K562 (cell line): ENCODE results near the gene NPTXR. TPM values are rescaled to one million over a fixed set of nuclear protein-coding genes. Genes with fewer than 3 reads are reported as not detected.

ENCODE experiments used
- ATAC-seq: fragments of 200-7000 bp; cut with Tn5 transposase; 3 replicates; pipeline ENCODE4 v1.9.1; 2020; ENCODE audit warnings: moderate library complexity
- BruUV-seq: library from RNA; stranded (reverse); fragments of 400-500 nt; replicated peaks from 2 replicates; lab custom pipeline; 2021; lab: Mats Ljungman, UMichigan
- CTCF ChIA-PET: fragments of 300-600 bp; formaldehyde crosslinking; extraction: SDS; loops from one replicate; lab custom pipeline; 2021; ENCODE audit warnings: low intra/inter-chr PET ratio; lab: Yijun Ruan, JAX
- POLR2A ChIA-PET: fragments of 300-600, 350-650 bp; sonication (Branson Sonifier 250); formaldehyde crosslinking; extraction: SDS; loops from one replicate; lab custom pipeline; 2021; ENCODE audit warnings: antibody characterized with exemption, inconsistent platforms; lab: Yijun Ruan, JAX
- DNase-seq, 4 experiments: peaks; one replicate each; pipeline versions ENCODE4 v3.0.0 to v3.0.0-alpha.2; 2011 to 2018; ENCODE audit warnings: low spot score in 3 of 4, mixed read lengths in 3 of 4; ENCODE audit errors: extremely low read depth in 1 of 4
- FAIRE-seq: peaks from 2 replicates; lab custom pipeline; 2011; peaks lifted over from hg19 to GRCh38; lab: Jason Lieb, UNC
- H2AFZ ChIP-seq: 2 replicates; pipeline ENCODE4 v1.6.0; 2011; ENCODE audit warnings: low read depth, low read length, control low read depth, inconsistent platforms
- H3K27ac ChIP-seq: fragments of 200-600 bp; 3 replicates; pipeline ENCODE4 v1.8.0; 2011; ENCODE audit warnings: low read depth, mild to moderate bottlenecking, control low read depth, inconsistent platforms, low read length, moderate library complexity, mixed read lengths; ENCODE audit errors: extremely low read depth
- H3K27me3 ChIP-seq, 2 experiments: fragments of 300-600 bp in 1 of 2; 2 replicates in 1 of 2; 3 replicates in 1 of 2; pipeline versions ENCODE4 v1.6.0 to v1.8.0; 2011; ENCODE audit warnings: inconsistent platforms in 2 of 2, low read length in 2 of 2, mild to moderate bottlenecking in 1 of 2, mixed read lengths in 1 of 2, moderate library complexity in 1 of 2; ENCODE audit not compliant: control insufficient read depth in 2 of 2, insufficient read depth in 2 of 2
- H3K36me3 ChIP-seq: fragments of 300-600 bp; 3 replicates; pipeline ENCODE4 v1.8.0; 2011; ENCODE audit warnings: mild to moderate bottlenecking, low read length, inconsistent platforms; ENCODE audit not compliant: control insufficient read depth, insufficient read depth
- H3K4me1 ChIP-seq, 2 experiments: fragments of 200-600 bp in 1 of 2; replicated peaks in 1 of 2; 2 replicates in 1 of 2; 3 replicates in 1 of 2; pipeline versions ENCODE4 v1.5.1 to v1.8.0; 2011; ENCODE audit warnings: inconsistent platforms in 2 of 2, low read length in 2 of 2, mild to moderate bottlenecking in 1 of 2, mixed read lengths in 1 of 2, moderate library complexity in 1 of 2; ENCODE audit not compliant: control insufficient read depth in 2 of 2, insufficient read depth in 2 of 2
- H3K4me2 ChIP-seq: 2 replicates; pipeline ENCODE4 v1.6.1; 2011; ENCODE audit warnings: low read length, control low read depth, inconsistent platforms, mixed read lengths; ENCODE audit not compliant: insufficient read depth
- H3K4me3 ChIP-seq: fragments of 200-600 bp; sonication (generic), shearing (Covaris generic); 2 replicates; pipeline ENCODE4 v1.5.1; 2016; ENCODE audit warnings: control low read depth, inconsistent platforms
- H3K79me2 ChIP-seq: fragments of 200-600 bp; 3 replicates; pipeline ENCODE4 v1.8.0; 2011; ENCODE audit warnings: low read length, inconsistent platforms; ENCODE audit not compliant: control insufficient read depth, insufficient read depth
- H3K9ac ChIP-seq, 2 experiments: 2 replicates each; pipeline versions ENCODE4 v1.6.0 to v1.6.1; 2011; ENCODE audit warnings: low read depth in 2 of 2, low read length in 2 of 2, control low read depth in 1 of 2, inconsistent platforms in 1 of 2, mild to moderate bottlenecking in 1 of 2, mixed read lengths in 1 of 2; ENCODE audit not compliant: insufficient read depth in 1 of 2
- H3K9me1 ChIP-seq: one replicate; pipeline ENCODE4 v1.6.0; 2011; ENCODE audit warnings: inconsistent platforms, mild to moderate bottlenecking, low read length, moderate library complexity; ENCODE audit not compliant: control insufficient read depth, insufficient read depth
- H3K9me3 ChIP-seq: replicated peaks from 2 replicates; pipeline ENCODE4 v1.5.1; 2011; ENCODE audit warnings: low read depth, low read length, inconsistent platforms; ENCODE audit not compliant: control insufficient read depth, insufficient read depth
- H4K20me1 ChIP-seq: replicated peaks from 2 replicates; pipeline ENCODE4 v1.6.1; 2011; ENCODE audit warnings: low read length, inconsistent platforms, mixed read lengths; ENCODE audit not compliant: control insufficient read depth, insufficient read depth
- ATF1 ChIP-seq, 2 experiments: fragments of 450-650 bp in 1 of 2; IDR thresholded peaks; 2 replicates each; pipeline ENCODE4 v1.6.1; 2016; ENCODE audit warnings: missing compliant biosample characterization in 1 of 2, missing genetic modification characterization in 1 of 2
- BCOR ChIP-seq: fragments of 450-650 bp; IDR thresholded peaks from 2 replicates; pipeline ENCODE4 v1.6.1; 2016
- HDAC6 ChIP-seq: IDR thresholded peaks from 2 replicates; pipeline ENCODE4 v1.6.1; 2012; ENCODE audit warnings: low read depth, mild to moderate bottlenecking, control low read depth, inconsistent platforms, low read length, moderate library complexity
- RBM25 ChIP-seq: fragments of 200-400 bp; formaldehyde crosslinking; IDR thresholded peaks from 2 replicates; pipeline ENCODE4 v1.6.1; 2018; ENCODE audit warnings: low read length, low read depth, moderate library complexity; ENCODE audit not compliant: severe bottlenecking
- ZNF75A ChIP-seq: fragments of 450-650 bp; formaldehyde crosslinking; IDR thresholded peaks from 2 replicates; pipeline ENCODE4 v1.4.0; 2020; ENCODE audit warnings: mild to moderate bottlenecking
- WGBS: fragments of 100-300 bp; shearing (Covaris generic); methylation state at CpG from one replicate; pipeline ENCODE4 v1.1.6; 2016; ENCODE audit warnings: low coverage, mixed read lengths; ENCODE audit not compliant: insufficient coverage; ENCODE audit errors: missing lambda C conversion rate; 5-methylcytosine and 5-hydroxymethylcytosine counted together
- in situ Hi-C: fragments of 300-500 bp; cut with MboI; formaldehyde crosslinking; loops from 4 replicates; pipeline ENCODE4 v1.15.0; 2018; ENCODE audit warnings: inconsistent platforms, mixed read lengths
- intact Hi-C: fragments of 100-400 bp; cut with micrococcal nuclease; formaldehyde crosslinking; loops from 2 replicates; pipeline ENCODE4 v1.14.2; 2022
- polyA plus RNA-seq, 8 experiments: library from polyadenylated mRNA; depleted of rRNA in 4 of 8; stranded (reverse) in 5 of 8; unstranded in 3 of 8; fragments of >200 nt; fragmentation: Nextera tagmentation in 2 of 8; fragmentation: Illumina TruSeq in 1 of 8; extraction: Ambion mirVana in 2 of 8; extraction: Trizol in 1 of 8; gene quantifications; 2 replicates each; pipeline versions ENCODE4 v1.2.1 to v1.2.3, GENCODE V29; 2011 to 2014; ENCODE audit warnings: inconsistent platforms in 1 of 8, missing spikeins in 1 of 8
- total RNA-seq, 7 experiments: library from RNA; depleted of rRNA in 6 of 7; stranded (reverse); fragments of >200 nt in 6 of 7; fragmentation: Illumina TruSeq in 2 of 7; extraction: Trizol in 2 of 7; gene quantifications; 2 replicates each; pipeline versions ENCODE4 v1.2.1 to v1.2.3, GENCODE V29; 2011 to 2021; ENCODE audit warnings: low replicate concordance in 1 of 7

NPTXR gene
- total and polyA plus RNA-seq, 9 of the 15 experiments (the other 6 are each of a cell fraction or from before 2014, with no cell fraction given), result 0.01 to 3.1 (median 1.1) TPM

DNA sequence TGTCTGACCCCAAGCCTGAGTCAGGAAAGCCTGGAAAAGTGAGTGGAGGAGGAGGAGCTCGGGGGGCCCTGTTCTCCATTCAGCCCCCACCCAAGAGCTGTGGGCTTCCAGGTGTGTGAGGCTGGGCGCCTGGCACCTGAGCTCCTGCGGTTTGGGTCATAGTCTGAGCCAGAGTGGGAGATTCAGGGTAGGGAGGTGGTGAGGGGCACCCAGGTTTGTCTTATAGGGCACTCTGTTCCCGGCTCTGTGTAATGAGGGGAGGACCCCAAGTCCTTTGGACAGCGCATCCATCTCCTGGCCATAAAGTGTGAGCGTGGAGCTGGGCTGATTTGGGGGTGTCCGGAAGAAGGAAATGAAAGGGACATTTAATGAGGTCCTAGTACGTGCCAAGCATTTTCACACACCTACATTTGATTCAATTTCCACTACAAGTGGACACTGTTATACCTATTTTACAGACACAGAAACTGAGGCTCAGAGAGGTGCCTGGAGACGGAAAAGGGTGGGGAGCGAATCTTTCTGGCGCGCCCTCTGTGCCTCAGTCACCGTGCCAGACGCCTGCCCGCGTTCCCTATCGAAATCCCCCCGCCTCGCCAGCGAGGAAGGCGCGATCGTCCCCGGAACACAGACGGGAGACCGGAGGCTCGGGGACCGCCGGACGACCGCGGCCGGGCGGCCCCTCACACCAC lies 1.2 kb downstream of the NPTXR start:
- POLR2A ChIA-PET, result interaction anchor here (0.6 to 2.0 kb wide), 7 partner anchors 9 to 1097 kb away, joined by 3 to 7 read pairs (median 3); no protein-coding TSS in a partner anchor
- H2AFZ ChIP-seq, result peak overlapping the region; percentile 63
- intact Hi-C loops, result loop anchor here (5.0 kb wide), 1 partner anchor 75 kb away; no protein-coding TSS in a partner anchor

DNA sequence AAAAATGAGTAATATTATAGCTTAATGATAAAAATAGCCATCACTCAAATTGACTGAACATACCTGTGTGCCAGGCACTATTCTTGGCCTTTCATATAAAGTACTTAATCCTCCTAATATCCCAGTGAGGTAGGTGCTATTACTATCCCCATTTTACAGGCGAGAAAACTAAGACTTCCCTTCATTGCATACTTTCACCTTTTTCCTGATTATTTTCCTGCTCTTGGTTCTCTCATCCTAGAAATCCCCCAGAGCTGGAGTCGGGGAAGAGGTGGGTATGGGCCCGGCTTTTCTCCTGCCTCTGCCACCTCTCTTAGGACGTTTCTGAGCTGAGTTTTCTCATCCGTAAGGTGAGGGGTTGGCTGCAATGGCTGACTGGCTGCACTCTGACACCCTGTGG lies 2.2 kb downstream of the NPTXR start:
- no peak for FAIRE-seq
- no peaks in the 10 kb centered on the region for H3K36me3 ChIP-seq
- H3K9me1 ChIP-seq, result no peaks in the 10 kb centered on the region
- DNase-seq, result no peak
- H3K79me2 ChIP-seq, result no peaks in the 10 kb centered on the region
- no peak for ATAC-seq
- no peak overlapping the region for H3K4me3 ChIP-seq
- H3K27ac ChIP-seq, result no peak overlapping the region
- TF ChIP-seq RBM25 (peak; percentile 71), ZNF75A (no peak)
- TF ChIP-seq, all 486 proteins: peak for 1
- WGBS, result 58% methylated on average over 3 of the region's 5 CpGs
- Histone ChIP-seq H3K4me1 (peaks cover 5 to 33% of the 10 kb centered on the region in 2 experiments; a peak in 4 of 5 replicates), H3K4me2 (no peak overlapping the region), H3K27me3 (no peaks in the 10 kb centered on the region), H3K9me3 (no peaks in the 10 kb centered on the region), H3K9ac (0 out of 4 replicates have a peak overlapping the region, but pooled peaks of 1 of the 2 experiments have one; percentile 14), H4K20me1 (no peaks in the 10 kb centered on the region), H2AFZ (no peak overlapping the region)
- in situ Hi-C loops (no loop called here), intact Hi-C loops (loop anchor here (5.0 kb wide), 1 partner anchor 74 kb away; no protein-coding TSS in a partner anchor)
- ChIA-PET POLR2A (interaction anchor here (0.9 to 2.0 kb wide), 2 partner anchors 12 to 25 kb away, joined by 3 to 7 read pairs; no protein-coding TSS in a partner anchor), CTCF (no interaction called here)
- no TSS peak for BruUV-seq

More for the DNA sequence above, 1.2 kb downstream of the NPTXR start:
- FAIRE-seq, result no peak
- Histone ChIP-seq H3K79me2 (no peaks in the 10 kb centered on the region), H3K27me3 (no peaks in the 10 kb centered on the region), H4K20me1 (no peaks in the 10 kb centered on the region), H3K9ac (peak overlapping the region; percentile 46 to 92; a peak in 3 of 4 replicates), H3K4me2 (peak overlapping the region; percentile 46), H3K9me3 (no peaks in the 10 kb centered on the region), H3K36me3 (no peaks in the 10 kb centered on the region), H3K27ac (peak overlapping the region; percentile 39; the same call in 1 of the 3 replicates), H3K4me3 (peak overlapping the region; percentile 53), H3K4me1 (peaks cover 9 to 41% of the 10 kb centered on the region in 2 experiments; a peak in 4 of 5 replicates), H3K9me1 (no peaks in the 10 kb centered on the region)
- no TSS peak for BruUV-seq
- 36% methylated on average over 16 of the region's 34 CpGs for WGBS
- TF ChIP-seq ATF1 (CRISPR knock-in tag; IDR thresholded peaks at IDR 0.05), result no peak
- 0 out of 2 replicates have a peak, but pooled peaks have one; percentile 14 for TF ChIP-seq ATF1 (tag; IDR thresholded peaks at IDR 0.05)
- TF ChIP-seq BCOR, result peak; percentile 61; the same call in 1 of the 2 replicates
- TF ChIP-seq HDAC6, result no peak
- ATAC-seq, result no peak
- in situ Hi-C loops, result no loop called here
- peak in 1 of 4 experiments; percentile 33 for DNase-seq
- CTCF ChIA-PET, result interaction anchor here (0.6 kb wide), 1 partner anchor 31 kb away, joined by 4 read pairs; no protein-coding TSS in a partner anchor
